Measurements from ENCODE around the gene FBP1.

FBP1 gene

DNA sequence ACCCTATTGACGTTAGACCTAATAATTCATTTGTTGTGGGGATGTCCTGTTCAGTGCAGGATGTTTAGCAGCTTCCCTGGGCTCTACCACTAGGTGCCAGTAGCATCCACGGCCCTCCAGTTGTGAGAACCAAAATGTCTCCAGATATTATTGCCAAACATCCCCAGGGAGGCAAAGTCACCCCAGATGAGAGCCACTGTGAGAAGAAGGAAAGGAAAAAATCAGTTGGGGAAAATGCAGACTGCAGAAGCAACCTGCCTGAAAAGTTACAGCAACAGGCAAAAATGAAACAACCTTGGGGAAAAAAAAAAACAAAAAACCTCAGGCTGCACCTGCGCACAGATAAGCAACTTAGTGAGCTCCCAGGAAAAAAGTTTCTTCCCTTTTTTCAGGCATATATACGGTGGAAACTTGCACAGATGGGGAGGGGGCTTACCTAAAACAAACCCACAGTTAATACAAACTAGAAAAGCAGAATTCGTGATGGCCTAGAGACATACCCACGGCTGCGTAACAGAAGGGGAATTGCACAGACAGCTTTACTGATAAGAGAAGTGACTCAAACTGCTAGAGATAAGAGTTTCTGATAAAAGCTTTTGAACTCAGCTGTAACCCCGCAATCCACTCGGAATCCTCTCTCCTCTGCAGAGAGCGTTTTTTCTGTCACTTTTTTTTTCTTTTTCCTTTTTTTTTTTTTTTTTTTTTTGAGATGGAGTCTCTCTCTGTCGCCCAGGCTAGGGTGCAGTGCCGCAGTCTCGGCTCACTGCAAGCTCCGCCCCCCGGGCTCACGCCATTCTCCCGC is 29.8 kb upstream of the FBP1 start:
- Histone ChIP-seq H2AFZ (ENCODE audit: low read length) (peak overlapping the region; percentile 75), H3K27me3 (ENCODE audit: control insufficient read depth in 3 of 3, insufficient read depth in 3 of 3, low read depth in 1 of 3, low read length in 3 of 3) (peaks cover 0 to 4% (median 0%) of the 10 kb centered on the region in 3 experiments), H3K79me1 (ENCODE audit: low read depth, low read length) (no peaks in the 10 kb centered on the region), H4K91ac (ENCODE audit: low read depth, low read length, poor library complexity) (no peak overlapping the region), H3K9ac (ENCODE audit: low read depth, low read length, poor library complexity) (no peak overlapping the region), H3K4me2 (ENCODE audit: insufficient read depth, low read length, poor library complexity, severe bottlenecking) (no peak overlapping the region), H2BK12ac (ENCODE audit: low read length) (no peak overlapping the region), H3K36me3 (replicated peaks in 1 of 2; ENCODE audit: control insufficient read depth in 2 of 2, insufficient read depth in 2 of 2, low read length in 2 of 2) (no peaks in the 10 kb centered on the region), H3K4ac (ENCODE audit: low read length) (no peak overlapping the region), H3K14ac (ENCODE audit: low read length) (no peak overlapping the region), H2BK120ac (ENCODE audit: low read depth, low read length) (no peak overlapping the region), H3K4me1 (ENCODE audit: control insufficient read depth in 2 of 2, insufficient read depth in 1 of 2, low read depth in 1 of 2, low read length in 2 of 2) (peaks cover 0 to 3% of the 10 kb centered on the region in 2 donors), H2BK5ac (ENCODE audit: low read length) (no peak overlapping the region), H3K9me3 (replicated peaks in 1 of 2; ENCODE audit: control insufficient read depth in 2 of 2, insufficient read depth in 1 of 2, low read depth in 1 of 2, low read length in 2 of 2) (no peaks in the 10 kb centered on the region), H2BK15ac (ENCODE audit: low read length) (no peak overlapping the region), H3K27ac (replicated peaks; ENCODE audit: low read length) (no peak overlapping the region), H3K23ac (ENCODE audit: low read depth, low read length, poor library complexity) (no peak overlapping the region), H4K8ac (ENCODE audit: low read depth, low read length) (no peak overlapping the region), H3K18ac (ENCODE audit: low read length) (no peak overlapping the region), H3K4me3 (ENCODE audit: low read length in 2 of 2) (no peak overlapping the region), H2AK5ac (ENCODE audit: low read depth, low read length) (no peak overlapping the region)
- DNase-seq (ENCODE audit: low spot score), result no peak
- no CpG with 5 or more reads among the region's 17 CpGs for WGBS, 2 donors (ENCODE audit: extremely low coverage in 2 of 2, insufficient read length in 2 of 2, insufficient replicate concordance in 1 of 2)

DNA sequence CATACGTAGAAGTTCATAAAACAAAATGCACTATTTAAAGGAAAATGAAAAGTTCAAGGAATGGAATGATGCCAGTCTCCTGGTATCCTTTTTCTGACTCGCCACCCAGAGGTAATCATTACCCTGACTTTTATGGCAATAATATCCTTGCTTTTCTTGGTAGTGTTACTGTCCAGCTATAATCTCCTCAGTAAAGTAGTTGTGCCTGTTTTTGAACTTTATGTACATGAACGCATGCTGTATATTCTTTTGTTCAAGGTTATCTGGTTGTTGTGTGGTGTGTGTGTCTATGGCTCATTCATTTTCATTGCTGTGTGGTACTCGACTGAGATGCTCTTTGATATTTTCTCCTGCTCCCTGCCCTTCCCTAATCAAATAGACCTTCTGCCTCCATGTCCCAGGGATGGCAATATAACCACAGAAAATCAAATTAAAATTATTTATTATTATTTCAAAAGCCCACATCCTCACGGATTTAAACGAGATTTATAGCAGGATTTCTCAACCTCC is 29.2 kb upstream of the FBP1 start:
- Histone ChIP-seq H3K79me1 (ENCODE audit: low read depth, low read length) (no peaks in the 10 kb centered on the region), H2BK120ac (ENCODE audit: low read depth, low read length) (no peak overlapping the region), H3K18ac (ENCODE audit: low read length) (no peak overlapping the region), H3K9ac (ENCODE audit: low read depth, low read length, poor library complexity) (no peak overlapping the region), H3K4ac (ENCODE audit: low read length) (no peak overlapping the region), H2BK12ac (ENCODE audit: low read length) (no peak overlapping the region), H2AK5ac (ENCODE audit: low read depth, low read length) (no peak overlapping the region), H3K36me3 (replicated peaks in 1 of 2; ENCODE audit: control insufficient read depth in 2 of 2, insufficient read depth in 2 of 2, low read length in 2 of 2) (no peaks in the 10 kb centered on the region), H3K4me1 (ENCODE audit: control insufficient read depth in 2 of 2, insufficient read depth in 1 of 2, low read depth in 1 of 2, low read length in 2 of 2) (peaks cover 0 to 3% of the 10 kb centered on the region in 2 donors), H2BK15ac (ENCODE audit: low read length) (no peak overlapping the region), H3K4me3 (ENCODE audit: low read length in 2 of 2) (no peak overlapping the region), H3K4me2 (ENCODE audit: insufficient read depth, low read length, poor library complexity, severe bottlenecking) (no peak overlapping the region), H3K9me3 (replicated peaks in 1 of 2; ENCODE audit: control insufficient read depth in 2 of 2, insufficient read depth in 1 of 2, low read depth in 1 of 2, low read length in 2 of 2) (no peaks in the 10 kb centered on the region), H3K23ac (ENCODE audit: low read depth, low read length, poor library complexity) (no peak overlapping the region), H3K27ac (replicated peaks; ENCODE audit: low read length) (no peak overlapping the region), H3K27me3 (ENCODE audit: control insufficient read depth in 3 of 3, insufficient read depth in 3 of 3, low read depth in 1 of 3, low read length in 3 of 3) (peaks cover 0 to 4% (median 0%) of the 10 kb centered on the region in 3 experiments), H2AFZ (ENCODE audit: low read length) (no peak overlapping the region), H4K8ac (ENCODE audit: low read depth, low read length) (no peak overlapping the region), H2BK5ac (ENCODE audit: low read length) (no peak overlapping the region), H3K14ac (ENCODE audit: low read length) (no peak overlapping the region), H4K91ac (ENCODE audit: low read depth, low read length, poor library complexity) (no peak overlapping the region)
- DNase-seq (ENCODE audit: low spot score), result no peak
- no CpG with 5 or more reads among the region's 6 CpGs for WGBS, 2 donors (ENCODE audit: extremely low coverage in 2 of 2, insufficient read length in 2 of 2, insufficient replicate concordance in 1 of 2)

DNA sequence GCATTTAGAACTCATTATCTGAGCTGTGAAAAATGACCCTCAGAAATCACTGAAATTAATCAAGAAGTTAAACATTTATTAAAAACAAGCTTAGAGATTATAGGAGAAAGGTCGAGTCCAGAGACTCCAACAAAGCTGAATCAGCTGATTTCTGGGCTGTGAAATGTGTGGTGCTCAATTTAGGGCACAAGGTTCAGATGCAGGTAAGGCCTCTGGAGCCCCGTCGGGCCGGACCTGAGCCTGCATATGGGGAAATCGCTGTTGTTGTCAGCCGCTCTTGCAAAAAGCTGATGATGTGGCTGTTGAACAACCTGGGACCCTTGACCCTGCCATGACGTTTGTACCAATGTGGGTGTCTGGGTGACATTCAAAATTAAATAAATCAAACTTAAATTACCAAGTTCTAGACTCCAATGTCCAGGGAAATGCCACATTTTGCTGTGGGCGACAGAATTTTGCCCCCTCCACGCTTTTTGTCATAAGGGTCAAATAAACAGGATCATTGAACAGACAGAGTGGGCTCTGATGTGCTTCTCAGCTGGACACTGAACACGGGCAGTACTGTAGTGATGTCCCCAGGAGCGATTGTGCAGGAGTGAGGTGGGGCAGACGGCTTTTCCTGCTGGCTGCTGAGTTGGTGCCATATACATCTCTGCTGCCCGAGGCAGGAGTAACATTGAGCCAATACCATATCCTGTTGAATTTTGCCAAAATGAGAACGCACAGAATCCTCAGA is 27.2 kb upstream of the FBP1 start:
- Histone ChIP-seq H3K9ac (ENCODE audit: low read depth, low read length, poor library complexity) (no peak overlapping the region), H3K27me3 (ENCODE audit: control insufficient read depth in 3 of 3, insufficient read depth in 3 of 3, low read depth in 1 of 3, low read length in 3 of 3) (peaks cover 0 to 6% (median 0%) of the 10 kb centered on the region in 3 experiments), H3K4me3 (ENCODE audit: low read length in 2 of 2) (no peak overlapping the region), H3K79me1 (ENCODE audit: low read depth, low read length) (no peaks in the 10 kb centered on the region), H2BK5ac (ENCODE audit: low read length) (no peak overlapping the region), H2AK5ac (ENCODE audit: low read depth, low read length) (no peak overlapping the region), H4K91ac (ENCODE audit: low read depth, low read length, poor library complexity) (no peak overlapping the region), H3K9me3 (replicated peaks in 1 of 2; ENCODE audit: control insufficient read depth in 2 of 2, insufficient read depth in 1 of 2, low read depth in 1 of 2, low read length in 2 of 2) (no peaks in the 10 kb centered on the region), H3K18ac (ENCODE audit: low read length) (no peak overlapping the region), H4K8ac (ENCODE audit: low read depth, low read length) (no peak overlapping the region), H2BK12ac (ENCODE audit: low read length) (no peak overlapping the region), H2AFZ (ENCODE audit: low read length) (no peak overlapping the region), H3K4me2 (ENCODE audit: insufficient read depth, low read length, poor library complexity, severe bottlenecking) (no peak overlapping the region), H3K27ac (replicated peaks; ENCODE audit: low read length) (no peak overlapping the region), H3K4ac (ENCODE audit: low read length) (no peak overlapping the region), H2BK120ac (ENCODE audit: low read depth, low read length) (no peak overlapping the region), H3K4me1 (ENCODE audit: control insufficient read depth in 2 of 2, insufficient read depth in 1 of 2, low read depth in 1 of 2, low read length in 2 of 2) (peaks cover 0 to 4% of the 10 kb centered on the region in 2 donors), H3K23ac (ENCODE audit: low read depth, low read length, poor library complexity) (no peak overlapping the region), H2BK15ac (ENCODE audit: low read length) (no peak overlapping the region), H3K14ac (ENCODE audit: low read length) (no peak overlapping the region), H3K36me3 (replicated peaks in 1 of 2; ENCODE audit: control insufficient read depth in 2 of 2, insufficient read depth in 2 of 2, low read length in 2 of 2) (no peaks in the 10 kb centered on the region)
- no CpG with 5 or more reads among the region's 14 CpGs for WGBS, 2 donors (ENCODE audit: extremely low coverage in 2 of 2, insufficient read length in 2 of 2, insufficient replicate concordance in 1 of 2)
- DNase-seq (ENCODE audit: low spot score), result no peak

DNA sequence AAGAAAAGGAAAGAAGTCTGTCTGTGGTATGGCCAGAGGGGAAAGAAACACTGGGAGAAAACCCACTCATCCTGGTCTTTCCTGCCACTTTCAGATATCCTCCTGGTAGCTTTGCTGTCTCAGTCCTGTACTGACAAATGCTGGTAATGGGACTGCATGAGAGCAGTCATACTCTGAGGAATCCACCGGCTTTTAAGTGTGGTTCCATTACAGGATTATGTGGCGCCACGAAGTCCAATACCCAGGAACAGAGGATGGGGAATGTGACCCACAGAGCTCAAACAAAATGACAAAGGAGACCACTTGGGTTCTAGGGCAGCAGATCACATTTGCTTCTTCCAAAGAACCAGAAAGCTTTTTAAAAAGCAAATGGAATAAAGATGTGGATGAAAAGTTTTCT is 26.3 kb upstream of the FBP1 start:
- Histone ChIP-seq H2AFZ (ENCODE audit: low read length) (no peak overlapping the region), H3K9me3 (replicated peaks in 1 of 2; ENCODE audit: control insufficient read depth in 2 of 2, insufficient read depth in 1 of 2, low read depth in 1 of 2, low read length in 2 of 2) (no peaks in the 10 kb centered on the region), H3K9ac (ENCODE audit: low read depth, low read length, poor library complexity) (no peak overlapping the region), H2BK120ac (ENCODE audit: low read depth, low read length) (no peak overlapping the region), H3K27ac (replicated peaks; ENCODE audit: low read length) (no peak overlapping the region), H3K23ac (ENCODE audit: low read depth, low read length, poor library complexity) (no peak overlapping the region), H3K4me3 (ENCODE audit: low read length in 2 of 2) (no peak overlapping the region), H3K27me3 (ENCODE audit: control insufficient read depth in 3 of 3, insufficient read depth in 3 of 3, low read depth in 1 of 3, low read length in 3 of 3) (peaks cover 0 to 6% (median 0%) of the 10 kb centered on the region in 3 experiments), H2AK5ac (ENCODE audit: low read depth, low read length) (no peak overlapping the region), H3K4me2 (ENCODE audit: insufficient read depth, low read length, poor library complexity, severe bottlenecking) (no peak overlapping the region), H3K36me3 (replicated peaks in 1 of 2; ENCODE audit: control insufficient read depth in 2 of 2, insufficient read depth in 2 of 2, low read length in 2 of 2) (no peaks in the 10 kb centered on the region), H2BK15ac (ENCODE audit: low read length) (no peak overlapping the region), H2BK5ac (ENCODE audit: low read length) (no peak overlapping the region), H3K14ac (ENCODE audit: low read length) (no peak overlapping the region), H4K91ac (ENCODE audit: low read depth, low read length, poor library complexity) (no peak overlapping the region), H3K18ac (ENCODE audit: low read length) (no peak overlapping the region), H3K79me1 (ENCODE audit: low read depth, low read length) (no peaks in the 10 kb centered on the region), H2BK12ac (ENCODE audit: low read length) (no peak overlapping the region), H3K4ac (ENCODE audit: low read length) (no peak overlapping the region), H4K8ac (ENCODE audit: low read depth, low read length) (no peak overlapping the region), H3K4me1 (ENCODE audit: control insufficient read depth in 2 of 2, insufficient read depth in 1 of 2, low read depth in 1 of 2, low read length in 2 of 2) (peaks cover 0 to 4% of the 10 kb centered on the region in 2 donors)
- no CpG with 5 or more reads among the region's 3 CpGs for WGBS, 2 donors (ENCODE audit: extremely low coverage in 2 of 2, insufficient read length in 2 of 2, insufficient replicate concordance in 1 of 2)
- DNase-seq (ENCODE audit: low spot score), result no peak
